ENCODE results near the gene PSMC3IP.
"Not testable (repeated sequence)": the region's sequence is repeated elsewhere in the genome, so short reads cannot be mapped to it uniquely, and the experiment has no call there.

The PSMC3IP gene

GRCh38 chr17:42562388-42563142 is 15.0 kb downstream of the PSMC3IP start:
- H3K4me1 ChIP-seq (ENCODE audit: control insufficient read depth in 1 of 2, insufficient read depth in 1 of 2, low read depth in 1 of 2, low read length in 1 of 2): peaks cover 37 to 38% of the 10 kb centered on the region in 2 experiments
- TF ChIP-seq CTCF (IDR thresholded peaks at IDR 0.05): no peak
- peaks cover 28% of the 10 kb centered on the region for H3K36me3 ChIP-seq

GRCh38 chr17:42561897-42562387 is 15.6 kb downstream of the PSMC3IP start, which contains the start of gene COASY:
COASY (plus strand) TSS chr17:42562148; CDS start chr17:42562623, 475 bp downstream.
- Histone ChIP-seq H3K36me3 (peaks cover 28% of the 10 kb centered on the region), H3K4me1 (ENCODE audit: control insufficient read depth in 1 of 2, insufficient read depth in 1 of 2, low read depth in 1 of 2, low read length in 1 of 2) (peaks cover 33 to 35% of the 10 kb centered on the region in 2 experiments), H3K27me3 (no peaks in the 10 kb centered on the region), H3K4me3 (ENCODE audit: low read depth in 1 of 2, low read length in 1 of 2) (peak within 1 kb of the TSS; percentile 84 to 85), H3K9me3 (no peaks in the 10 kb centered on the region), H3K27ac (peak within 1 kb of the TSS; percentile 87)
- TF ChIP-seq CTCF (IDR thresholded peaks at IDR 0.05): no peak

More at GRCh38 chr17:42562388-42563142, 15.0 kb downstream of the PSMC3IP start:
- Histone ChIP-seq H3K9me3 (no peaks in the 10 kb centered on the region), H3K4me3 (ENCODE audit: low read depth in 1 of 2, low read length in 1 of 2) (peak overlapping the region; percentile 84 to 85), H3K27ac (peak overlapping the region; percentile 87), H3K27me3 (no peaks in the 10 kb centered on the region)

GRCh38 chr17:42560246-42560645 is 17.3 kb downstream of the PSMC3IP start:
- no peak overlapping the region for H3K27ac ChIP-seq
- no peaks in the 10 kb centered on the region for H3K9me3 ChIP-seq
- H3K4me3 ChIP-seq (ENCODE audit: low read depth in 1 of 2, low read length in 1 of 2): no peak overlapping the region
- H3K36me3 ChIP-seq: peaks cover 14% of the 10 kb centered on the region
- peaks cover 28 to 31% of the 10 kb centered on the region in 2 experiments for H3K4me1 ChIP-seq (ENCODE audit: control insufficient read depth in 1 of 2, insufficient read depth in 1 of 2, low read depth in 1 of 2, low read length in 1 of 2)
- TF ChIP-seq CTCF (IDR thresholded peaks at IDR 0.05): no peak
- H3K27me3 ChIP-seq: no peaks in the 10 kb centered on the region

GRCh38 chr17:42559075-42559474 is 18.5 kb downstream of the PSMC3IP start:
- H3K9me3 ChIP-seq: no peaks in the 10 kb centered on the region
- peaks cover 2% of the 10 kb centered on the region for H3K36me3 ChIP-seq
- no peaks in the 10 kb centered on the region for H3K27me3 ChIP-seq
- H3K4me1 ChIP-seq (ENCODE audit: control insufficient read depth in 1 of 2, insufficient read depth in 1 of 2, low read depth in 1 of 2, low read length in 1 of 2): peaks cover 34 to 35% of the 10 kb centered on the region in 2 experiments
- H3K27ac ChIP-seq: no peak overlapping the region
- no peak overlapping the region for H3K4me3 ChIP-seq (ENCODE audit: low read depth in 1 of 2, low read length in 1 of 2)
- no peak for TF ChIP-seq CTCF (IDR thresholded peaks at IDR 0.05)

GRCh38 chr17:42555961-42556617 is 21.4 kb downstream of the PSMC3IP start:
- not testable (repeated sequence) for H3K27ac ChIP-seq; H3K9me3 ChIP-seq; H3K4me3 ChIP-seq (ENCODE audit: low read depth in 1 of 2, low read length in 1 of 2); H3K27me3 ChIP-seq; H3K36me3 ChIP-seq
- H3K4me1 ChIP-seq (ENCODE audit: control insufficient read depth in 1 of 2, insufficient read depth in 1 of 2, low read depth in 1 of 2, low read length in 1 of 2): peaks cover 14 to 15% of the 10 kb centered on the region in 2 experiments
